SJCRH30 (cell line): ENCODE data around the gene TOM1L1. TPM values are rescaled to one million over a fixed set of nuclear protein-coding genes. Genes with fewer than 3 reads are reported as not detected.

Source experiments
- total RNA-seq: library from RNA; depleted of rRNA; stranded (reverse); fragments of >200 nt; shearing (Covaris generic); gene quantifications from 2 replicates; pipeline ENCODE4 v1.2.3, GENCODE V29; 2014; rRNA removed

The TOM1L1 gene
- total RNA-seq, 1 experiment from 2014 or later: 13.1 TPM

Other genes with a start within 250 kb of the TOM1L1 start
- gene COX11, start 67.8 kb downstream of the TOM1L1 start, total RNA-seq: 80.9 and 82.9 TPM in 2 replicates
- 16.9 and 19.9 TPM in 2 replicates for gene STXBP4, start 67.9 kb downstream of the TOM1L1 start, total RNA-seq